BLaER1 (cell line): ENCODE measurements around the gene RBPJL.
A peak's percentile ranks its signal among the peaks of the same experiment; 100 is the strongest.

ENCODE experiments used
- H3K27ac ChIP-seq: shearing (Covaris generic); formaldehyde crosslinking; 2 replicates; pipeline ENCODE4 v1.8.1; 2022
- H3K27me3 ChIP-seq: shearing (Covaris generic); formaldehyde crosslinking; 2 replicates; pipeline ENCODE4 v1.8.1; 2022
- H3K36me3 ChIP-seq: shearing (Covaris generic); formaldehyde crosslinking; 2 replicates; pipeline ENCODE4 v1.8.1; 2022
- H3K4me1 ChIP-seq: shearing (Covaris generic); formaldehyde crosslinking; 2 replicates; pipeline ENCODE4 v1.8.1; 2022
- H3K4me2 ChIP-seq: shearing (Covaris generic); formaldehyde crosslinking; 2 replicates; pipeline ENCODE4 v1.8.1; 2022
- H3K4me3 ChIP-seq: shearing (Covaris generic); formaldehyde crosslinking; 2 replicates; pipeline ENCODE4 v1.8.1; 2022
- H3K9ac ChIP-seq: shearing (Covaris generic); formaldehyde crosslinking; 2 replicates; pipeline ENCODE4 v1.8.1; 2022
- H3K9me3 ChIP-seq: shearing (Covaris generic); formaldehyde crosslinking; 2 replicates; pipeline ENCODE4 v1.8.1; 2022
- H4K20me1 ChIP-seq: shearing (Covaris generic); formaldehyde crosslinking; 2 replicates; pipeline ENCODE4 v1.8.1; 2022
- Cebpa-rat ChIP-seq: shearing (Covaris generic); IDR thresholded peaks from 2 replicates; pipeline ENCODE4 v1.8.1; 2022

The RBPJL gene

DNA sequence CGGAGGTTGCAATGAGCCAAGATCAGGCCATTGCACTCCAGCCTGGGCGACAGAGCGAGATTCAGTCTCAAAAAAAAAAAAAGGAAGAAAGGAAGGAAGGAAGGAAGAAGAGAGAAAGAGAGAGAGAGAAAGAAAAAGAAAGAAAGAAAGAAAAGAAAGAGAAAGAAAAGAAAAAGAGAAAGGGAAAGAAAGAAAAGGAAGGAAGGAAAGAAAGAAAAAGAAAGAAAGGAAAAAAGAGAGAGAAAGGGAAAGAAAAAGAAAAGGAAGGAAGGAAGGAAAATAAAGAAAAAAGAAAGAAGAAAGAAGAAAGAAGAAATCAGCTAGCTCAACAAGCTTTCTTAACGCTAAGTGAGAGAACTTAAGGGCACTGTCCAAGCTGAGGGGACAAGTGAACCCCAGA is 9.0 kb downstream of the RBPJL start:
- Histone ChIP-seq H3K4me1 (peaks cover 74% of the 10 kb centered on the region), H3K27me3 (no peaks in the 10 kb centered on the region)

DNA sequence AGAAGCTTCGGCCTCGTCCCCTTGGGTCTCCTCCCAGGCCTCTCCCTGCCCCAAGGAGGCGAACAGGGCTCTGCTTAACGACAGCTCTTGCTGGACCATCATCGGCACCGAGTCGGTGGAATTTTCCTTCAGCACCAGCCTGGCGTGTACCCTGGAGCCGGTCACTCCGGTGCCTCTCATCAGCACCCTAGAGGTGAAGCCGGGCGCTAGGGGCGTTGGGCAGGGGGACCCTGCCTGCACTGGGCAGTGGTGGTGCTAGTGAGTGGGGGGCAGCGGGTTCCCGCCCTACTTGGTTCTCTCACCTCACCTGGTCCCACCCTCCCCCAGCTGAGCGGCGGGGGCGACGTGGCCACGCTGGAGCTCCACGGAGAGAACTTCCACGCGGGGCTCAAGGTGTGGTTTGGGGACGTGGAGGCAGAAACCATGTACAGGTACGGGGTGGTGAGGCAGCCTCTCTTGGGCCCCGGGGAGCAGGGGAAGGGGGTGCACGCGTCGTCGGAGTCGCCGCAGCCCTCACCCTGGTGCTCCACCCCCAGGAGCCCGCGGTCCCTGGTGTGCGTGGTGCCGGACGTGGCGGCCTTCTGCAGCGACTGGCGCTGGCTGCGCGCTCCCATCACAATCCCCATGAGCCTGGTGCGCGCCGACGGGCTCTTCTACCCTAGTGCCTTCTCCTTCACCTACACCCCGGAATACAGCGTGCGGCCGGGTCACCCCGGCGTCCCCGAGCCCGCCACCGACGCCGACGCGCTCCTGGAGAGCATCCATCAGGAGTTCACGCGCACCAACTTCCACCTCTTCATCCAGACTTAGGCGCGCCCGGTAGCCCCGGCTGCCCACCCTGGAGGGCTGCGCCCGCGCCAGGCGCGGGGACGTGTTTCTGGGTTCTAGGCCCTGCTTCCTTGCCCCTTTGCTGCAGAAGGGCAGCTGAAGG is 9.8 kb downstream of the RBPJL start:
- H3K36me3 ChIP-seq: no peaks in the 10 kb centered on the region
- H3K27ac ChIP-seq: no peak overlapping the region
- H3K4me2 ChIP-seq: no peak overlapping the region
- H3K4me1 ChIP-seq: peaks cover 74% of the 10 kb centered on the region
- H3K9ac ChIP-seq: no peak overlapping the region
- no peak for TF ChIP-seq Cebpa-rat
- no peaks in the 10 kb centered on the region for H3K27me3 ChIP-seq
- H4K20me1 ChIP-seq: no peaks in the 10 kb centered on the region
- no peaks in the 10 kb centered on the region for H3K9me3 ChIP-seq
- no peak overlapping the region for H3K4me3 ChIP-seq

More for the DNA sequence above, 9.0 kb downstream of the RBPJL start:
- Histone ChIP-seq H3K4me2 (no peak overlapping the region), H3K27ac (no peak overlapping the region), H3K36me3 (no peaks in the 10 kb centered on the region), H3K9me3 (no peaks in the 10 kb centered on the region), H3K9ac (no peak overlapping the region), H3K4me3 (no peak overlapping the region), H4K20me1 (no peaks in the 10 kb centered on the region)
- TF ChIP-seq Cebpa-rat: no peak

DNA sequence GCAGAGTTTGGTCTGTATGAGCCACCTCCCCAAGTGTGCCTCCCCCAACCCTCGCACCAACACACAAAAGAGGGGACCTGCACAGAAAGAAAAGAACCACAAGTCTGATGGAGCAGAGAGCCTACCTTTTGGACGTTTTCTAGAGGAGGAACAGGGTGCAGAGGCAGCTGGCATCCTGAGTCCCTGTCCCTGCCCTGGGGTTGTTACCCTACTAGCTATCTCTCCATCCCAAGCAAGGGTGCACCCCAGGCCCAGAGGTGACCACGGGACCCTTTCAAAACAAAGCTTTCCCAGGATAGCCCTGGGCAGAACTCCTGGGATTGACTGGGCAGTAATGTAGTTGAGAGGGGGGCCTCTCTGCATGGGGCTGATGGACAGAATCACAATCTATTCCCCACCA is 11.2 kb downstream of the RBPJL start:
- Histone ChIP-seq H3K4me2 (peak overlapping the region; percentile 73), H3K4me3 (no peak overlapping the region)
- no peak for TF ChIP-seq Cebpa-rat

DNA sequence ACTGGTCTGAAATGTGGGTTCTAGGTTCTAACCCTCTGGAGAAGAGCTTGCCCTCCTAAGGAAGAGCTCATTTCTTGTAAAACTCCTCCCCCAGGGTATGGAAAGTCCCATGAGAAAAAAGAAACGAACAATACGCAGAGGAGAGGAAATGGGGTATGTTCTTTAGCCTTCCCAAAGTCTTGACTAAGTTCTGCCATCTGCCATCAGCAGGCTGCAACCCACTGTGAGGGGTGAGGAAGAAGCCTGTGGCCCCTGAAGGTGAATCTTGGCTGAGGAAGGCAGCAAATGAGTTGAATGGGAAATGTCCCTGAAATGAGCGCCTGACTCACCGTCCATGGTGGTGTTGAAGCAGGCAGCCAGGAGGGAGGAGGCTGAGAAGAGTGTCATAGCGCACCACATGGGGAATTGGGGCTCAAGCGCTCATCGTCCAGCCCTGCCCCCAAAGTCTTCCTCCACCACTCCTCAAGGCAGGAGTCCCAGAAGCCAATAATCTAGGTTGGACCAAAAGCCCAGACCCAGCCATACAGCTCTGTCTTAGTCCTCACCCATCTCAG is 11.8 kb downstream of the RBPJL start:
- H4K20me1 ChIP-seq: no peaks in the 10 kb centered on the region
- peaks cover 78% of the 10 kb centered on the region for H3K4me1 ChIP-seq
- H3K27me3 ChIP-seq: no peaks in the 10 kb centered on the region
- peak overlapping the region; percentile 18; the same call in 1 of the 2 replicates for H3K27ac ChIP-seq
- H3K36me3 ChIP-seq: no peaks in the 10 kb centered on the region
- H3K4me2 ChIP-seq: peak overlapping the region; percentile 73
- H3K4me3 ChIP-seq: no peak overlapping the region
- no peak for TF ChIP-seq Cebpa-rat
- H3K9ac ChIP-seq: no peak overlapping the region
- H3K9me3 ChIP-seq: no peaks in the 10 kb centered on the region

More for the DNA sequence above, 11.2 kb downstream of the RBPJL start:
- Histone ChIP-seq H3K36me3 (no peaks in the 10 kb centered on the region), H3K27ac (peak overlapping the region; percentile 18; the same call in 1 of the 2 replicates), H3K4me1 (peaks cover 78% of the 10 kb centered on the region), H4K20me1 (no peaks in the 10 kb centered on the region), H3K27me3 (no peaks in the 10 kb centered on the region), H3K9me3 (no peaks in the 10 kb centered on the region), H3K9ac (no peak overlapping the region)

DNA sequence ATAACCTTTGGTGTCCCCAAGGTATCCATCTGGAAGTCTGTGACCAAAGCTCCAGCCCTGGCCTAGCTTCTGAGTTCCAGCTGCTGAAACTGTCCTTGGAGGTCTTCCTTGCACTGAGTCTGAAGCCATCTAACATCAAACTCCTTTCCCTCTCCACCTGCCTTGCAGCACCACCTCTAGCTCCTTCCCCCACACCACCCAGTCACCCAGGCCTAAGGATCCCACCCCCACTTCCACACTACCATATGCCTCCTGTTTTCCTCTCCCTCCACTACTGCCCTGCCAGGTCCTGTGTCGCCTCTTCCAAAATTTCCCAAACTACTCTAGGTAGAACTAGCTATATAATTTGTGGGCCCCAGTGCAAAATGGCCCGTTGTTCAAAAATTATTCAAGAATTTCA is 12.3 kb downstream of the RBPJL start:
- Histone ChIP-seq H3K36me3 (no peaks in the 10 kb centered on the region), H3K4me3 (no peak overlapping the region), H3K4me2 (peak overlapping the region; percentile 73), H3K27ac (peak overlapping the region; percentile 18; the same call in 1 of the 2 replicates), H3K4me1 (peaks cover 78% of the 10 kb centered on the region), H4K20me1 (no peaks in the 10 kb centered on the region), H3K9ac (no peak overlapping the region), H3K9me3 (no peaks in the 10 kb centered on the region), H3K27me3 (no peaks in the 10 kb centered on the region)
- TF ChIP-seq Cebpa-rat: no peak

DNA sequence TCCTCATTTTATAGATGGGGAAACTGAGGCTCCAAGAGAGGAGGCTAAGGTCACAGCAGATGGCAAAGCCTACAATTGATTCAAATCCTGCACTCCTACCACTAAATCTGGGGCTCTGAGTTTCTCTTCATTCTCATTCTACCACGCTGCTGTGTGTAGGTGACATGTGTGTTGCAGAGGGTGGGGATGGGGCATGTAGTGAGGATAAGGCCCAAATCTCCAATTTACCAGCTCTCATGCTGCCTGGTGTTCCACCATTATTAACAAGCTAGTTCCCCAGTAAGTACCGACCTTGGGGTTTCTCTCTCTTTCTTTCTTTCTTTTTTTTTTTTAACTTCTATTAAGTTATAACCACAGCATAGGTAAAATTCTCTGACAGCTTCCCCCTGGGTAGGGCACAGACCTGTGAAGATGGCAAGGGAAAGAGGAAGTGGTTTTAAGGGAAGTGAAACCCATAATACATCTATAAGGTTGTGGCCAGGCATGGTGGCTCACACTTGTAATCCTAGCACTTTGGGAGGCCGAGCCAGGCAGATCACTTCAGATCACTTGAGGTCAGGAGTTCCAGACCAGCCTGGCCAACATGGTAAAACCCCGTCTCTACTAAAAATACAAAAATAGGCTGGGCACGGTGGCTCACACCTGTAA is 14.4 kb downstream of the RBPJL start:
- Histone ChIP-seq H4K20me1 (no peaks in the 10 kb centered on the region), H3K4me2 (peak overlapping the region; percentile 56), H3K27ac (no peak overlapping the region), H3K36me3 (no peaks in the 10 kb centered on the region), H3K9ac (no peak overlapping the region), H3K9me3 (no peaks in the 10 kb centered on the region), H3K4me1 (peaks cover 91% of the 10 kb centered on the region), H3K27me3 (no peaks in the 10 kb centered on the region), H3K4me3 (no peak overlapping the region)
- TF ChIP-seq Cebpa-rat: no peak

DNA sequence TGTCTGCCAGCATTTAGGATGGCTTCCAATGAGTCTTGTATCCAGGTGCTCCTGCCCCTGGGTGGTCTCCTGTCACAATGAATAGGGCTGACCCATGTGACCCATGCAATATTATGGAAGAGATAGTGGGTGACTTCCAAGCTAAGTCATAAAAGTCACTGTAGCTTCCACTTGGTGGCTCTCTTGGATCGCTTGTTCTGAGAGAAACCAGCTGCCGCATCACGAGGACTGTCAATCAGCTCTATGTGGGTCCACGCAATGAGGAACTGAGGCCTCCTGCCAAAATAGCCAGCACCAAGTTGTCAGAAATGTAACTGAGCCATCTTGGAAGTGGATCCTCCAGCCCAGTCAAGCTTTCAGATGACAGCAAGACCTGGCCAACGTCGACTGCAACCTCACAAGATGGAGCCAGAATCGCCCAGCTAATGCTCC is 16.3 kb downstream of the RBPJL start:
- Histone ChIP-seq H3K27ac (no peak overlapping the region), H3K36me3 (no peaks in the 10 kb centered on the region), H3K4me3 (no peak overlapping the region), H4K20me1 (no peaks in the 10 kb centered on the region), H3K27me3 (no peaks in the 10 kb centered on the region), H3K9me3 (no peaks in the 10 kb centered on the region), H3K4me1 (peaks cover 92% of the 10 kb centered on the region), H3K9ac (no peak overlapping the region), H3K4me2 (peak overlapping the region; percentile 94)
- TF ChIP-seq Cebpa-rat: no peak

DNA sequence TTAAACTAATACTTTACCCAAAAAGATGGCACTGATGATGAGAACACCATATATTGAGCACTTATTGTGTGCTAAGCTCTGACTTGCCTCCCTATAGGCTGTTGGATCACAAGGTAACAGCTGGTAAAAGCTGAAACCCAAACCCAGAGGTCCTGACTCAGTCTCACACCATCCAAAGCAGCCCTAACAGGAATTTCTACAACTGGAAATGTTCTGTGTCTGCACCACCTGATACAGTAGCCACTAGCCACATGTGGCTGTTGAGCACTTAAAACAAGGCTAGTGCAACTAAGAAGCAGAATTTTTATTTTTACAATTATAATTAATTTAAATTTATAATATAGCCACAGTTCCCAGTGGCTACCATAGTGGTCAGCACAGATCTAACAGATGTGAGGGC is 17.1 kb downstream of the RBPJL start:
- H3K9ac ChIP-seq: no peak overlapping the region
- H3K4me3 ChIP-seq: no peak overlapping the region
- H3K9me3 ChIP-seq: no peaks in the 10 kb centered on the region
- no peaks in the 10 kb centered on the region for H3K27me3 ChIP-seq
- no peak for TF ChIP-seq Cebpa-rat
- H3K36me3 ChIP-seq: no peaks in the 10 kb centered on the region
- H3K4me1 ChIP-seq: peaks cover 84% of the 10 kb centered on the region
- H4K20me1 ChIP-seq: no peaks in the 10 kb centered on the region
- H3K4me2 ChIP-seq: peak overlapping the region; percentile 94
- H3K27ac ChIP-seq: no peak overlapping the region

DNA sequence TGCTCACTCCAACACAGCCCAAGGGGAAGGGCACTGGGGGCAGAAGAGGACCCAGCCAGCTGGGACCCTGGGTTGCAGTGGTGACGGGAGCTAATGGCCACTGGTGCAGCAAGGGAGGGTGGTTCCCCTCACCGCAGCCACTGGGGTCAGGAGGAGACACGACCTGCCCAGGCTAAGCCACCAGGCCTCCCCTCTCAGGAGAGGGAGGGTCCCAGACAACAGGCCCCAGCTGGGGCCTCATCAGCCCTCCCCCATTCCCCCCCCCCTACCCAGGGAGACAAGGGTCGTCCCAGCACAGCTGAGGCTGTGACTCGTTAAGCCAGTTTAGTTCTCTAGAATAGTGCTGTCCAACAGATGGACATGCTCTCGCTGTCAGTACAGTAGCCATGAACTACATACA is 18.7 kb downstream of the RBPJL start:
- TF ChIP-seq Cebpa-rat: no peak
- Histone ChIP-seq H3K9ac (peak overlapping the region; percentile 61; the same call in 1 of the 2 replicates), H3K27me3 (no peaks in the 10 kb centered on the region), H3K4me1 (peaks cover 68% of the 10 kb centered on the region), H3K4me2 (peak overlapping the region; percentile 94), H3K36me3 (no peaks in the 10 kb centered on the region), H3K4me3 (no peak overlapping the region), H4K20me1 (no peaks in the 10 kb centered on the region), H3K9me3 (no peaks in the 10 kb centered on the region), H3K27ac (peak overlapping the region; percentile 68)

DNA sequence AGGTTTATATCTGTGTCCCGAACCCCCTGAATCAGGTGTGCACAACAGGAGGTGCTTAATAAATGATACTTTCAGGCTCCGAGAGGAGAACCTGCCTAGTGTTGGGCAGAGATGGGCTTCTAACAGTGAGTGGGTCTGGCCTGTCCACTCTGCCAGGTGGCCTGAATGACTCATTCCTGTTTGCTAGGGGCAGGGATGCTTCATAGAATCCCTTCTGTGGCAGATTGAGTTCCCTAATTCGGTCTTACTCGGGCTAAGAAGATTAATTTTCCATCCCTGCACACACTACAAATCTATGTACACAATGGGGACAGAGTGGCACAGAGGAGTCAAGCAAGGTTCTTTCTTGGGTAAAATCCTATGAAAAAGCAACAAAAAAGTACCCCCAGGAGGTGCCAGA is 21.8 kb downstream of the RBPJL start:
- Histone ChIP-seq H3K36me3 (no peaks in the 10 kb centered on the region), H3K4me2 (no peak overlapping the region), H3K27me3 (no peaks in the 10 kb centered on the region), H3K27ac (no peak overlapping the region), H3K4me1 (peaks cover 37% of the 10 kb centered on the region), H3K9me3 (no peaks in the 10 kb centered on the region), H3K9ac (no peak overlapping the region), H3K4me3 (no peak overlapping the region), H4K20me1 (no peaks in the 10 kb centered on the region)
- TF ChIP-seq Cebpa-rat: no peak
